Esophagus mucosa (tissue), 1 donor: ENCODE data around the gene KCNJ9. TPM values are rescaled to one million over a fixed set of nuclear protein-coding genes. Genes with fewer than 3 reads are reported as not detected.

Source experiments
- ATAC-seq: fragments of 200-7000 bp; cut with Tn5 transposase; one replicate; pipeline ENCODE4 v1.9.1; 2020
- total RNA-seq: library from RNA; stranded (reverse); gene quantifications from one replicate; pipeline ENCODE4 v1.2.4, GENCODE V29; 2023
- donor health status: DM: yes; HTN: yes; CAD: no.

KCNJ9 gene
- total RNA-seq, 1 donor from 2014 or later: not detected

DNA sequence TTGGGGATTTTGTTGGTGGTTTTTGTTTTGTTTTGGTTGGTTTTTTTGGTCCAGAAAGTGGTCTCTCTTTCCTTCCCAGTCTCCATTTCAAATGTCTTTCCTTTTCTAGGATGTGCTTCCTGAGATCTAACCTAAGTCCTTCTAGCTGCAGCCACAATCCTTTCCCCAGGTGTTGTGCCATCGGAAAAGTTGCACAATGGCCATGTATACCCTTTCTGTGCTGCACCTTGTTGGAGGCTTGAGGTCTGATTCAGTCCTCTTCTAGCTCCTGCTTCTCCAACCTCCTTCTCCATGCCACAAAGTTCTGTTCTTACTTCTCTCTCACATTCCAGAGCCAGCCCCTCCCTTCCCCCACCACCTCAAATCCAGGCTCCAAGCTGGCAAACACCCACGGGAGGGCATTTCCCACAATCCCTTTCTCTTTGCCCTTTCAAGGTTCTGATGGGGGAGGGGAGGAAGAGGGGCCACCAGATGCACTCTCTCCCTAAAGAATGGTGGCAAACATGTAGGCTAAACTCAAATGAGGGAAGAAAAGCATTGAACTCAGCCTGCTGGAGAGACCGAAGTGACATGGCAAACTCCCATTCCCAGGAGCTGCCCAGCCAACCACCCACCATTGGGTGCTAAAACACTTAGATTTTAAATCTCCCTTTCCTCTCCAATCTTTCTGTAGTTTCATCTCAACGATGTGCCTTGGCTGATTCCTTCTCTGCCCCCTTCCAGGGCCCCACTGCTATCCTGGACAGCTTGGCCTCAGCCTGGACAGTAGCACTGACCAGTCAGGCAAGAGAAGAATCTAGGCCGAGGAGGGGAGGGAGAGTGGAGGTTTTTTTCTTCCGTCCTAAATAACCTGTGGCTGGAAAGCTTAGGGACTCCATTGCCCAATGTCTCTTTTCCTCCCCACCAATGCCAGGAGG, 14.3 kb upstream of the KCNJ9 start:
- ATAC-seq: no peak

GRCh38 chr1:160068225-160068624, 13.1 kb upstream of the KCNJ9 start:
- no peak for ATAC-seq

DNA sequence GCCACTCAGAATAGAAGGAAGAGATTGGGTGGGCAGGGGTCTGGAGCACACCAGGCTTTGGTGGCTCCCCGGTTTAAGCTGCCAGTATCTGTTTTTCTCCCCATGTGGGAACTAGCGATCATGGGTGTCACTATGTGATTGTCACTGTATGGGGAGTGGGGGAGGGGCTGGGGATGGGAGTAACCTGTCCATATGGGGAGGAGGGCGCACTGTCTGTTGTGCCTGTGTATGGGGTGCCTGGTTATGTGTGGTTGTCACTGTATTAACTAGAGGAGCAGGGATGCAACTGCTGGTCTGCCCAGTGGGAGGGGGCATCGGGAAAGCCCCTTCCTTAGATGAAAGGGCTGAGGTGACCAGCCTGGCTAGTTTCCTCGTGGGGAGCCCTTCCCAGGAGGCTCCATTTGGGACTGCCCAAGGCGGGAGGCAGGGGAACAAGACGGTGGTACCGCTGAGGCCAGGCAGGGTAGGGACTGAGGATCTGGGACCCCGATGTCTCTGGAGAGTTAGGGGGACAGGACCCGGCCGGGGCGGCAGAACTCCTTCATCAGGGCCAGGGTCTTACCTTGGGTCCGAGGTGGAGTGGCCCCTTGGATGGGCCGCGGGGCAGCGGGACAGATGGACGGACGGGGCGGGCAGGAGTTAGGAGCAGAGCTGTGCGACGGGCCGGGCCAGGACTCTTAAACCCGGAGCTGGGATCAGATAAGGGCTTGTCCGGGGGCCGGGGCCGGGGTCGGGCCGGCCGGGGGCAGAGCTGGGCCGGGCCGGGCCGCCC, 11.7 kb upstream of the KCNJ9 start, which contains the start of gene KCNJ10:
Gene KCNJ10, minus strand, starts transcription at position 701 of the 772 bp plus-strand sequence. CDS start 27,628 bp downstream, outside the sequence.
- ATAC-seq: no peak

DNA sequence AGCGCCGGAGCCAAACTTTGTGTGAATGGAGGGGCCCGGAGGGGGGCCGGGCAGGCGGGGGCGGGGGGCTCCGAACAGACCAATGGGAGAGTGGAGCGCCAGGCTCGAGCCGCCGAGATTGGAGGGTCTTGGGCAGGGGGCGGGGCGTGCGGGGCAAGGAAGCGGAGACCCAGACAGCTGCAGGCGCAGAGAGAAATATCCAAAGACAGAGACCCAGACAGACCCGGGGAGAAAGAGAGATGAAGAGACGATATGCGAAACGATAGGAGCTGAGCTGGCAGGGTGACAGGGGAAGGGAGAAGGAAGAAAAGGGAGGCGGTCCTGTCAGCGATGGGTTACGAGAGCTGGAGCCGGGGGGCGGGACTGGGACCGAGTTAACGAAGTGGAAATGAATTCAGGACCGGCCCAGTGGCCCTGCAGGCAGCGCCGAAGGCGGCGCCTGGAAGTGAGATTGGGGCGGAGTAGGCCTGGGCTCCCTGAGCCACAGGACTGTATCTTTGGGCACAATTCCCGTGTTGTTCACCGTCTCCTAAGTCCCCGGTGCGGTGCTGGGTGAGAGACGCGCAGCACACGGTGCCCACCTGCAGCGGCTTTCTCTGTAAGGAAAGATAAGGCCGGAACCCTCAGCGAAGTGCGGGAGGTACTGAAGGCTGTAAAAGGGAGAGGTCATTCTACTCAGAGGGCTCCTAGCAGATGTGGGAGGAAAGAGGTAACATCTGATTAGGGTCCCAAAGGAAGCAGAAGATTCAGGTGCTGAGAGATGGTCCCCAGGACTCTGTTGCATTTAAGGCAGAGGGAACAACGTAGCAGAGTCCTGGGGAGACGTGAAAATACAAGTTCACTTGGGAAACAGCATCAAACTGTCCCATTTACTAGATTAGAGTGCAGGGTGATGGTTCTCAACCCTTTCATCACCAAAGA, 10.8 kb upstream of the KCNJ9 start:
- peak; percentile 56 for ATAC-seq

DNA sequence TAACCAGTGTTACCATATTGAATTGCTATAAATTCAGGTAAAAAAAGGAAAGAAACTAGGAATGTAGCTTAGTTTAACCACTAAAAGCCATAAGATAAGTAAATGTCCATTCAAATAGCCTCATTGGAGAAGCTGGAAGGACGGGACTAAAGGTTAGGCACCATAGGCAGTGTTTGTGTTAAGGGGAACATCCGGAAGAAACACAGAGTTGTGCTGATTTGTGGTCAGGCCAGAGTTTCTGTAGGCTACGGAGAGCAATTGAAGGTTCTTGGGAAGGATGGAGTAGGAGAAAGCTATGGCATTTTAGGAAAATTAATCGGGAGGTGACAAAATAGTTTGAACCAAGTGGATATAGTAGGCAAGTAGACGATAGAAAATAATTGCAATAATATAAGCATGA, 10.0 kb upstream of the KCNJ9 start:
- no peak for ATAC-seq

DNA sequence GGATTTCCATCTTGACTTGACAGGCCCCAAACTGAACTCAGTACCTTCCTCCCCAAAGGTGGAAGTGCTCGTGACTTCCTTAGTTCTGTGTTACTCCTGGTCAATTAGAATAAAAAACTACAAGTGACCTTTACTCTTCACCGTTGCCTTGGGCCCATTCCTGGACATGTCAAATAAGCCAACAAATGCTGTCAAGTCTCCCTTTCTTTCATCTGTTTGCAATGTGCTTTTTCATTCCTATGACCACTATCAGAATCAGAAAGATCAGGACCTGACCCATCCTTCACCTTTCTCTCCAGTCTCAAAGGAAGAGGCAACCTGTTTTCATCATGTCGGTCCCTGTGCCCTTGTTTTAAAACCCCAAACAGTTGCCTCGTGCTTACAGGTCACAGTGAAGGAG, 6.5 kb upstream of the KCNJ9 start:
- no peak for ATAC-seq

DNA sequence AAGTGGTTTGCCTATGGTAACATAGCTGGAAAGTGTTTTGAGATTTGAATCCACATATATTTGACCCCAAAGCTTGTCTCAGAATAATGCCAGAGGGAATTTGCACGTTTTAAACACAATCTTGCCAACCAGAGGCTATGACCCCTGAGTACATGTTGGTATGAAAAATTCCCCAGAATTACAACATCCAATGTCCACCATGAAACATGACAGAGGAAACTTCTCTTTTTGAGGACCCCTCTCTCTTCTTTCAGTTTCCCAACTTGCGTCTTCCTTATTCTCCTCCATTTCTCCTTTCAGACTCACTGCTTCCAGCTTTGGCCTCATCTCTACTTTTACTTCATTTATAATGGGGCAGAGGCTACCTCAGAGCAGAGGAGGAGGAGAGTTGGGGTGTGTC, 5.5 kb upstream of the KCNJ9 start:
- no peak for ATAC-seq

DNA sequence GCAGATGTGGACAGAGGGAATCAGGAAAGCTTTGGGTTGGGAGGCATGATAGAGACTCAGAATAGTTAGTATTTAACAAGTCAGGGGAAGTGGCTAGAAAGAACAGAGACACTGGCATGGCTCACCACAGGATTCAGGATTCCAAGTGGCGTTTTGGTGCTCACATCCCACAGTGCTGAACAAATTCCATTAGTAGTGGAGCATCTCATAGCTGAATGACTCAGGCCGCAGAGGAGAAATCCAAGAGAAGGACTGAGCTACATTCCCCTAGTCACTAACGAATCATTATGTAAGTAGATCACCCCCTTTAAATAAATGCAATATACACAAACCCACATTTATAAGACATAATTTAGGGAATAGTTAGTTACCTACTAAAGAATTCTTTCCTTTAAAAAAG, 5.0 kb upstream of the KCNJ9 start:
- ATAC-seq: no peak

DNA sequence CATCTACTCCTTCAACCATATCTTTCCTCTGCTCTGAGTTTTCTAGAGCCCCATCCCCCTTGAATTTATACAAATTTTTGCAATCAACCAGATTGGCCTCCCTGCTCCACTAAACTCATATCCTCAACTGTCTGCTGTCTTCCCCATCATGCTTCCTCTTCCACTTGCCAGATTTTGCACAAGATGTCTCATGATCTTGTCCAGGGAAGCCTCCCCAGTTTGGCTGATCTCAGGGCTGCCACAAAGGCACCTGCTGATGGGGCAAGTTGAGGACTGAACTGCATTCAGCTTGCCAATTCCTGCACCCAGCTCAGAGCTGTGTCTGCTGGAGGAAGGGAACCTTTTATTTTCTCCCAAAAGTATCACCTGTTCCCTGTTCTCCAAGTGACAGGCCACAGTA, 3.9 kb upstream of the KCNJ9 start:
- no peak for ATAC-seq

- ATAC-seq: peak; percentile 73
Observed at GRCh38 chr1:160078512-160079195, 2.7 kb upstream of the KCNJ9 start.

- ATAC-seq: no peak
Observed at GRCh38 chr1:160079448-160079847, 1.9 kb upstream of the KCNJ9 start.

GRCh38 chr1:160080381-160081100, 797 bp upstream of the KCNJ9 start:
- no peak for ATAC-seq

- no peak for ATAC-seq
Observed at GRCh38 chr1:160082487-160082886, 1.1 kb downstream of the KCNJ9 start.

GRCh38 chr1:160082926-160083325, 1.6 kb downstream of the KCNJ9 start:
- no peak for ATAC-seq

- peak; percentile 94 for ATAC-seq
Observed at GRCh38 chr1:160083968-160084770, 2.8 kb downstream of the KCNJ9 start.

GRCh38 chr1:160084771-160085321, 3.5 kb downstream of the KCNJ9 start:
- no peak for ATAC-seq

DNA sequence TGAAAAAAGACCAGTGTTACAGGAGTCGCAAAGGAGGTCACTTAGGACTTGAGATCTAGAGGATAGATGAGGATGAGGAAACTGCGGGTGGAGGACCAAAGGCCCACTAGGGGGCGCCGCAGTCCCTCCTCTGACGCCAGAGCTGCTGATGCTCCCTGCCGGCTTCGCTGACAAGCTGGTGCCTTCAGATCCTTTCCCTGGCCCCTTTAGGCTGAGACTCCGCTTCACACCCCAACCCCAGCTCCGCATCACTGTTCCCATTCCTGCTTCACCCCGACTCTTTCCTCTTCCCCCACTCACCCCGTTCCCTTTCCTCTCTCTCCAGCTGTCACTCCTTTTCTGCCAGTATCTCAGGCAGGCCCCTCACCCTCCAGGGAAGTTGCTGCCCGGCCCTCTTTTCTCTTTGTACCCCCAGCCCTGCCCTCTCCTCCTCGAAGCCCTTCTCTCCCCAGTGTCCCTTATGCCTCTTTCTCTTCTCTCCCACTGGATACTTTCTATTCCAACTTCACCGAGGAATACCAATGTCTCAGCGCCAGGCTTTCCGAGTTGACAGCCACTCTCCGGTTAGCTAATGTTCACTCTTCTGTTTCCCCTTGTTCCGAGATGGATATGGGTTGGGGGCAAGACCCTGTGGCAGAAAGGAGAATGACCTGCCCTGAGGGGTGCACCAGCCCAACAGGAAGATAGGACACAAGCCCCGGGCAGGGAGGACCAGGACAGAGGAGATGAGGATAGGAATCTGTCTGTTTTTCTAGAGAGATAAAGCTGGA, 4.5 kb downstream of the KCNJ9 start:
- peak; percentile 40 for ATAC-seq

DNA sequence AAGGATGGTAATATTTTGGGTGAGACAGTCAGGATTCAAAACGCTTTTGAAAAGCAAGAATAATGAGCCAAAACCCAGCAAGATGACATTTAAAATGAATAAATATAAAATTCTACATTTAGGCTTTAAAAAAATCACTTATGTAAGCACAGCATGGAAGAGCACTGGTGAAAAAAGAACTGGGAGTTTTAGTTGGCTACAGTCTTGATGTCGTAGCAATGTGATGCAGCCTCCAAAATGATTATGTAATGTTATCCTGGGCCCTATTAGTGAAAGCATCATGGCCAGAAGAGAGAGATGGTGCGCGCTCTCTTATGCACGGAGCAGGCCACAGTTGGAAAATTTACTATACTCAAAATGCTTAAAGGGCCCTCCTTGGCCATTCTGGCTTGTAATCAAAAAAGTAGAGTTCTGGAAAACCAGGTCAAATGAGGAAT, 5.1 kb downstream of the KCNJ9 start:
- ATAC-seq: no peak

DNA sequence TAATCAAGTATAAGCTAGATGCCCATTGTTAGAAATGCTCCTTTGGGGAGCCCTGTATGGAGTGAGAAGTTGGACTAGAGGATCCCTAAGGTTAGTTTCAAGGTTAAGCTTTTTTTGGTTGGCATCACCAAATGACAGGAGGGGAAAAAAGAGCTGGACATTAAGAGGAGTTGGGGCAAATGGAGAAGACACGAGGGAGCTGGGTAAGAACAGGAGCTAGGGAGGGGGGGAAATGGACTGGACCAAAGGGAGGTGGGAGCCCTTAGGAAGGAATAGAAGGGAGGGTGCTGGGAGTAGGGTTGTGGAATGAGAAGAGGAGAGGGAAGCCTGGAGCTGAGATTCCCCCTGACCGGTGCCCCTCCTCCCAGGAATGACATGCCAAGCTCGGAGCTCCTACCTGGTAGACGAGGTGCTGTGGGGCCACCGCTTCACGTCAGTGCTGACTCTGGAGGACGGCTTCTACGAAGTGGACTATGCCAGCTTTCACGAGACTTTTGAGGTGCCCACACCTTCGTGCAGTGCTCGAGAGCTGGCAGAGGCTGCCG, 5.9 kb downstream of the KCNJ9 start:
- ATAC-seq: no peak
